OCI-LY1 (cell line): ENCODE measurements around the gene ZFHX3.

Experiments
- EZH2 ChIP-seq: fragments of 200-600 bp; sonication (generic), shearing (Covaris generic); IDR thresholded peaks from 2 replicates; pipeline ENCODE4 v1.8.0; 2017; ENCODE audit warnings: borderline replicate concordance, mixed run types, mild to moderate bottlenecking, antibody characterized with exemption, low read length, moderate library complexity, mixed read lengths
- TF ChIP-seq, protein P1 (sequence below): fragments of 200-600 bp; sonication (generic), shearing (Covaris generic); IDR thresholded peaks from 2 replicates; pipeline ENCODE4 v1.5.1; 2017; ENCODE audit warnings: mild to moderate bottlenecking, antibody characterized with exemption, low read length, moderate library complexity, mixed read lengths

DNA sequence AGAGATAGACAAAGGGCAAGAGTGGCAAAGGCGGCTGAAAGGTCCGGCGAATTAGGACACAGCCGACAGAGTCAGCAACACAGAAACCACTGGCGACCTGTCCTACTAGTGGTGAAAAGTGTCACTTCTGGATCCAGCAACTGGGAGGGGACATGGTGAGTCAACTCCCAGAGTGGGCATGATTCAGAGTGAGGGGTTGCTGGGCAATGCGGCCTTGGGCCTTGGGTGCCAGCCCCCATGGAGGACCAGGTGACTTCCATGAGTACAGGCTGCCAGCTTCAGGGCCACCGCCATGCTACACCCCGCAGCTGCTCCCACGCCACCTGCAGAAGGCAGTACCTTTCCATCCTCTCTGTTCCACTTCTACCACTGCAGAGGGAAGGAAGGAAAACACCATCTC, 110.6 kb downstream of the ZFHX3 start:
- TF ChIP-seq, protein P1, sequence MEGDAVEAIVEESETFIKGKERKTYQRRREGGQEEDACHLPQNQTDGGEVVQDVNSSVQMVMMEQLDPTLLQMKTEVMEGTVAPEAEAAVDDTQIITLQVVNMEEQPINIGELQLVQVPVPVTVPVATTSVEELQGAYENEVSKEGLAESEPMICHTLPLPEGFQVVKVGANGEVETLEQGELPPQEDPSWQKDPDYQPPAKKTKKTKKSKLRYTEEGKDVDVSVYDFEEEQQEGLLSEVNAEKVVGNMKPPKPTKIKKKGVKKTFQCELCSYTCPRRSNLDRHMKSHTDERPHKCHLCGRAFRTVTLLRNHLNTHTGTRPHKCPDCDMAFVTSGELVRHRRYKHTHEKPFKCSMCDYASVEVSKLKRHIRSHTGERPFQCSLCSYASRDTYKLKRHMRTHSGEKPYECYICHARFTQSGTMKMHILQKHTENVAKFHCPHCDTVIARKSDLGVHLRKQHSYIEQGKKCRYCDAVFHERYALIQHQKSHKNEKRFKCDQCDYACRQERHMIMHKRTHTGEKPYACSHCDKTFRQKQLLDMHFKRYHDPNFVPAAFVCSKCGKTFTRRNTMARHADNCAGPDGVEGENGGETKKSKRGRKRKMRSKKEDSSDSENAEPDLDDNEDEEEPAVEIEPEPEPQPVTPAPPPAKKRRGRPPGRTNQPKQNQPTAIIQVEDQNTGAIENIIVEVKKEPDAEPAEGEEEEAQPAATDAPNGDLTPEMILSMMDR = no peak
- TF ChIP-seq EZH2 = no peak
